Activated T-cell treated with anti-CD3 and anti-CD28 coated beads for 48 hours (primary cell): Measurements from ENCODE around the gene ANKDD1B.

Source experiments
- DNase-seq: peaks from one replicate; pipeline ENCODE4 v3.0.0-alpha.2; 2020; ENCODE audit warnings: low read depth

Gene ANKDD1B

GRCh38 chr5:75616371-75616881 lies 5.2 kb downstream of the ANKDD1B start:
- DNase-seq, result no peak

GRCh38 chr5:75616971-75617621 lies 5.8 kb downstream of the ANKDD1B start:
- no peak for DNase-seq

- DNase-seq, result no peak
Observed at GRCh38 chr5:75617736-75618352, 6.6 kb downstream of the ANKDD1B start.

- DNase-seq, result no peak
Observed at GRCh38 chr5:75620184-75620959, 9.1 kb downstream of the ANKDD1B start.

GRCh38 chr5:75622564-75622963 lies 11.3 kb downstream of the ANKDD1B start:
- no peak for DNase-seq

- no peak for DNase-seq
Observed at GRCh38 chr5:75623846-75624245, 12.6 kb downstream of the ANKDD1B start.

GRCh38 chr5:75626959-75627358 lies 15.7 kb downstream of the ANKDD1B start:
- no peak for DNase-seq

GRCh38 chr5:75627801-75628200 lies 16.5 kb downstream of the ANKDD1B start:
- DNase-seq, result no peak

- DNase-seq, result no peak
Observed at GRCh38 chr5:75630875-75631274, 19.6 kb downstream of the ANKDD1B start.

- no peak for DNase-seq
Observed at GRCh38 chr5:75632321-75632720, 21.1 kb downstream of the ANKDD1B start.

- no peak for DNase-seq
Observed at GRCh38 chr5:75637949-75638348, 26.7 kb downstream of the ANKDD1B start.

- no peak for DNase-seq
Observed at GRCh38 chr5:75639535-75640311, 28.5 kb downstream of the ANKDD1B start.

GRCh38 chr5:75640395-75640794 lies 29.1 kb downstream of the ANKDD1B start:
- DNase-seq, result no peak

GRCh38 chr5:75640826-75641225 lies 29.6 kb downstream of the ANKDD1B start:
- DNase-seq, result no peak

GRCh38 chr5:75648712-75649111 lies 37.5 kb downstream of the ANKDD1B start:
- DNase-seq, result no peak

GRCh38 chr5:75651575-75652238 lies 40.5 kb downstream of the ANKDD1B start:
- no peak for DNase-seq

GRCh38 chr5:75653521-75653920 lies 42.3 kb downstream of the ANKDD1B start:
- DNase-seq, result no peak

GRCh38 chr5:75654693-75655295 lies 43.5 kb downstream of the ANKDD1B start:
- DNase-seq, result no peak

GRCh38 chr5:75656311-75657003 lies 45.2 kb downstream of the ANKDD1B start:
- no peak for DNase-seq

GRCh38 chr5:75659791-75660450 lies 48.7 kb downstream of the ANKDD1B start:
- no peak for DNase-seq
